H1 (cell line): ENCODE measurements around the gene ASTN1. TPM values are rescaled to one million over a fixed set of nuclear protein-coding genes. Genes with fewer than 3 reads are reported as not detected.

Experiments
- CTCF ChIA-PET: fragments of 300-600 bp; sonication (Branson Sonifier 250); formaldehyde crosslinking; loops from one replicate; lab custom pipeline; 2021; ENCODE audit not compliant: partially characterized antibody; lab: Charles Lee
- POLR2A ChIA-PET: fragments of 300-600 bp; sonication (Branson Sonifier 250); formaldehyde crosslinking; loops from one replicate; lab custom pipeline; 2021; ENCODE audit warnings: inconsistent platforms; ENCODE audit not compliant: partially characterized antibody; lab: Charles Lee
- DNase-seq, 2 experiments: peaks; one replicate each; pipeline versions ENCODE4 v3.0.0 to v3.0.0-alpha.2; 2010 to 2022; ENCODE audit warnings: low spot score in 2 of 2, low read depth in 1 of 2, mixed read lengths in 1 of 2
- FAIRE-seq: peaks from 2 replicates; lab custom pipeline; 2011; peaks lifted over from hg19 to GRCh38; lab: Jason Lieb, UNC
- H2AFZ ChIP-seq: 2 replicates; pipeline ENCODE4 v1.8.1; 2012; ENCODE audit warnings: low read length, inconsistent platforms
- H2AK5ac ChIP-seq: 2 replicates; pipeline ENCODE4 v1.6.1; 2013; ENCODE audit warnings: low read depth, low read length
- H2BK120ac ChIP-seq: replicated peaks from 2 replicates; pipeline ENCODE3; 2013; ENCODE audit warnings: low read depth, low read length, inconsistent platforms
- H2BK12ac ChIP-seq: 2 replicates; pipeline ENCODE4 v1.6.1; 2013; ENCODE audit warnings: low read depth, low read length
- H2BK15ac ChIP-seq: 2 replicates; pipeline ENCODE4 v1.6.1; 2013; ENCODE audit warnings: low read length
- H2BK20ac ChIP-seq: 2 replicates; pipeline ENCODE4 v1.6.1; 2013; ENCODE audit warnings: low read length
- H2BK5ac ChIP-seq: 2 replicates; pipeline ENCODE4 v1.6.1; 2013; ENCODE audit warnings: low read depth, low read length
- H3K14ac ChIP-seq: 2 replicates; pipeline ENCODE4 v1.6.1; 2013; ENCODE audit warnings: inconsistent platforms; ENCODE audit not compliant: insufficient read length
- H3K18ac ChIP-seq: 2 replicates; pipeline ENCODE4 v1.6.1; 2013; ENCODE audit warnings: low read length; ENCODE audit errors: extremely low read depth
- H3K23ac ChIP-seq: 2 replicates; pipeline ENCODE4 v1.6.1; 2013; ENCODE audit warnings: inconsistent platforms; ENCODE audit not compliant: insufficient read length
- H3K23me2 ChIP-seq: 2 replicates; pipeline ENCODE4 v1.6.1; 2013; ENCODE audit warnings: low read depth, low read length
- H3K27ac ChIP-seq: 2 replicates; pipeline ENCODE4 v1.6.1; 2011; ENCODE audit warnings: low read depth, low read length, inconsistent platforms
- H3K27me3 ChIP-seq, 4 experiments: replicated peaks in 1 of 4; 1 replicate in 1 of 4; 2 replicates in 3 of 4; pipeline versions ENCODE4 v1.6.1 to v1.8.1; 2011 to 2013; ENCODE audit warnings: low read length in 3 of 4, mild to moderate bottlenecking in 3 of 4, inconsistent platforms in 2 of 4, mixed read lengths in 2 of 4, moderate library complexity in 1 of 4; ENCODE audit not compliant: control insufficient read depth in 3 of 4, insufficient read depth in 3 of 4; ENCODE audit errors: extremely low read depth in 1 of 4
- H3K36me3 ChIP-seq, 4 experiments: 2 replicates each; pipeline versions ENCODE4 v1.6.1 to v1.8.1; 2011 to 2013; ENCODE audit warnings: mild to moderate bottlenecking in 4 of 4, low read length in 3 of 4, moderate library complexity in 2 of 4, control low read depth in 1 of 4, inconsistent platforms in 1 of 4; ENCODE audit not compliant: insufficient read depth in 4 of 4, control insufficient read depth in 2 of 4
- H3K4ac ChIP-seq: replicated peaks from 2 replicates; pipeline ENCODE3; 2013; ENCODE audit warnings: low read length, low read depth, mixed read lengths, inconsistent platforms; ENCODE audit not compliant: insufficient read length
- H3K4me1 ChIP-seq, 4 experiments: replicated peaks in 1 of 4; 1 replicate in 1 of 4; 2 replicates in 3 of 4; pipeline versions ENCODE4 v1.6.1 to v1.8.1; 2011 to 2013; ENCODE audit warnings: low read length in 3 of 4, inconsistent platforms in 2 of 4, mixed read lengths in 1 of 4; ENCODE audit not compliant: insufficient read depth in 4 of 4, control insufficient read depth in 3 of 4
- H3K4me2 ChIP-seq, 2 experiments: 2 replicates each; pipeline versions ENCODE4 v1.6.1 to v1.8.1; 2011 to 2013; ENCODE audit warnings: low read depth in 2 of 2, low read length in 2 of 2, control low read depth in 1 of 2, inconsistent platforms in 1 of 2, mild to moderate bottlenecking in 1 of 2; ENCODE audit not compliant: insufficient read depth in 1 of 2
- H3K4me3 ChIP-seq, 4 experiments: fragments of 200-600, 300-600 bp in 1 of 4; sonication (generic), shearing (Covaris generic), sonication (Bioruptor Twin) in 1 of 4; 2 replicates each; pipeline versions ENCODE4 v1.5.1 to v1.8.1; 2011 to 2016; ENCODE audit warnings: low read length in 4 of 4, low read depth in 3 of 4, control low read depth in 2 of 4, inconsistent platforms in 2 of 4, mild to moderate bottlenecking in 2 of 4, mixed read lengths in 1 of 4, moderate library complexity in 1 of 4; ENCODE audit not compliant: insufficient read depth in 2 of 4; ENCODE audit errors: extremely low read depth in 1 of 4
- H3K56ac ChIP-seq: replicated peaks from 2 replicates; pipeline ENCODE3; 2013; ENCODE audit warnings: low read depth, mild to moderate bottlenecking, mixed read lengths, low read length, inconsistent platforms; ENCODE audit not compliant: insufficient read length
- H3K79me1 ChIP-seq: 2 replicates; pipeline ENCODE4 v1.6.1; 2013; ENCODE audit warnings: low read depth, low read length, control low read depth
- H3K79me2 ChIP-seq, 2 experiments: 2 replicates each; pipeline versions ENCODE4 v1.6.1 to v1.8.1; 2012 to 2013; ENCODE audit warnings: low read length in 2 of 2, mild to moderate bottlenecking in 2 of 2, inconsistent platforms in 1 of 2; ENCODE audit not compliant: insufficient read depth in 2 of 2, control insufficient read depth in 1 of 2
- H3K9ac ChIP-seq, 4 experiments: replicated peaks in 1 of 4; 1 replicate in 1 of 4; 2 replicates in 3 of 4; pipeline versions ENCODE4 v1.6.1 to v1.8.1; 2011 to 2013; ENCODE audit warnings: low read depth in 3 of 4, low read length in 3 of 4, control low read depth in 2 of 4, mild to moderate bottlenecking in 2 of 4, moderate library complexity in 2 of 4, inconsistent platforms in 1 of 4; ENCODE audit errors: extremely low read depth in 1 of 4
- H3K9me3 ChIP-seq, 2 experiments: 2 replicates each; pipeline versions ENCODE4 v1.6.1 to v1.8.1; 2012 to 2013; ENCODE audit warnings: mild to moderate bottlenecking in 2 of 2, moderate library complexity in 2 of 2, control low read depth in 1 of 2, inconsistent platforms in 1 of 2, low read depth in 1 of 2, low read length in 1 of 2, mixed read lengths in 1 of 2; ENCODE audit not compliant: insufficient read depth in 2 of 2
- H4K20me1 ChIP-seq, 2 experiments: replicated peaks in 1 of 2; 2 replicates each; pipeline versions ENCODE3 to v1.8.1; 2011 to 2013; ENCODE audit warnings: inconsistent platforms in 2 of 2, low read length in 2 of 2, mild to moderate bottlenecking in 1 of 2; ENCODE audit not compliant: insufficient read depth in 2 of 2, control insufficient read depth in 1 of 2
- H4K5ac ChIP-seq: 2 replicates; pipeline ENCODE4 v1.6.1; 2013; ENCODE audit warnings: low read length, low read depth, mixed read lengths, inconsistent platforms; ENCODE audit not compliant: insufficient read length
- H4K8ac ChIP-seq: 2 replicates; pipeline ENCODE4 v1.8.0; 2013; ENCODE audit warnings: mild to moderate bottlenecking, moderate library complexity, low read length, inconsistent platforms; ENCODE audit not compliant: insufficient read depth; ENCODE audit errors: extremely low read depth
- H4K91ac ChIP-seq: replicated peaks from 2 replicates; pipeline ENCODE3; 2013; ENCODE audit warnings: low read length, mixed read lengths, inconsistent platforms; ENCODE audit not compliant: insufficient read length
- ASH2L ChIP-seq: fragments of 200-600, 300-600 bp; sonication (generic); IDR thresholded peaks from one replicate; pipeline ENCODE4 v1.7.1; 2017; ENCODE audit warnings: low read length
- CTBP2 ChIP-seq: IDR thresholded peaks from 2 replicates; pipeline ENCODE4 v1.7.0; 2011; ENCODE audit warnings: borderline replicate concordance, mild to moderate bottlenecking, moderate library complexity, mixed read lengths, low read length; ENCODE audit not compliant: insufficient read depth, insufficient read length
- EP300 ChIP-seq, 2 experiments: IDR thresholded peaks; 1 replicate in 1 of 2; 2 replicates in 1 of 2; pipeline ENCODE4 v1.6.1; 2011 to 2012; ENCODE audit warnings: low read depth in 2 of 2, low read length in 2 of 2, mild to moderate bottlenecking in 2 of 2, borderline replicate concordance in 1 of 2, inconsistent platforms in 1 of 2, moderate library complexity in 1 of 2
- EZH2 ChIP-seq: fragments of 200-600 bp; sonication (generic); IDR thresholded peaks from 2 replicates; pipeline ENCODE4 v1.7.1; 2012; ENCODE audit warnings: low read depth, mild to moderate bottlenecking, moderate library complexity, low read length, inconsistent platforms; ENCODE audit not compliant: severe bottlenecking
- HDAC6 ChIP-seq: IDR thresholded peaks from one replicate; pipeline ENCODE4 v1.7.1; 2012; ENCODE audit warnings: low read depth, mild to moderate bottlenecking, inconsistent platforms, low read length, moderate library complexity
- KDM1A ChIP-seq: fragments of 200-600, 300-600 bp; sonication (generic); IDR thresholded peaks from 2 replicates; pipeline ENCODE4 v1.7.1; 2016; ENCODE audit warnings: mild to moderate bottlenecking, low read length, borderline replicate concordance
- POLR2A ChIP-seq, 2 experiments: IDR thresholded peaks; 1 replicate in 1 of 2; 2 replicates in 1 of 2; pipeline ENCODE4 v1.6.1; 2011; ENCODE audit warnings: low read depth in 2 of 2, low read length in 2 of 2, mild to moderate bottlenecking in 2 of 2; ENCODE audit errors: control extremely low read depth in 1 of 2
- RBBP5 ChIP-seq: IDR thresholded peaks from 2 replicates; pipeline ENCODE4 v1.7.1; 2012; ENCODE audit warnings: low read depth, mild to moderate bottlenecking, inconsistent platforms, low read length, moderate library complexity, borderline replicate concordance
- SRF ChIP-seq: IDR thresholded peaks from 2 replicates; pipeline ENCODE4 v1.6.1; 2011; ENCODE audit warnings: mild to moderate bottlenecking, low read depth, low read length, moderate library complexity
- WGBS, 2 experiments: shearing (Covaris generic) in 1 of 2; methylation state at CpG; one replicate each; pipeline versions ENCODE4 v1.1.6 to v1.1.7; 2013 to 2015; ENCODE audit warnings: low lambda C conversion rate in 2 of 2, mixed read lengths in 2 of 2, inconsistent platforms in 1 of 2, low coverage in 1 of 2, missing lambda C conversion rate in 1 of 2; ENCODE audit not compliant: insufficient replicate concordance in 2 of 2, insufficient coverage in 1 of 2, insufficient read length in 1 of 2; ENCODE audit errors: extremely low coverage in 1 of 2, missing lambda C conversion rate in 1 of 2; 5-methylcytosine and 5-hydroxymethylcytosine counted together
- polyA plus RNA-seq, 7 experiments: library from polyadenylated mRNA; depleted of rRNA in 3 of 7; stranded (reverse) in 5 of 7; unstranded in 2 of 7; fragments of >200 nt in 5 of 7; fragments of 200-250 nt in 2 of 7; gene quantifications; 1 replicate in 5 of 7; 2 replicates in 1 of 7; 4 replicates in 1 of 7; pipeline versions ENCODE4 v1.2.1 to v1.2.3, GENCODE V29; 2011 to 2013; ENCODE audit warnings: missing spikeins in 2 of 7, mixed read lengths in 2 of 7
- total RNA-seq: library from RNA; stranded (reverse); fragmentation: NEBNext Ultra II Directional; extraction: Animal tissue kit (Norgen Biotek cat#: 25700); gene quantifications from 2 replicates; pipeline ENCODE4 v1.2.1, GENCODE V29; 2021
- TF ChIP-seq, protein P1 (sequence below): IDR thresholded peaks from 2 replicates; pipeline ENCODE4 v1.6.1; 2011; ENCODE audit warnings: low read length, improper control_type of control experiment

Gene ASTN1
- total and polyA plus RNA-seq, 2 of the 8 experiments (the other 6 are each of a cell fraction or from before 2014, with no cell fraction given): 2.9 to 4.1 TPM

DNA sequence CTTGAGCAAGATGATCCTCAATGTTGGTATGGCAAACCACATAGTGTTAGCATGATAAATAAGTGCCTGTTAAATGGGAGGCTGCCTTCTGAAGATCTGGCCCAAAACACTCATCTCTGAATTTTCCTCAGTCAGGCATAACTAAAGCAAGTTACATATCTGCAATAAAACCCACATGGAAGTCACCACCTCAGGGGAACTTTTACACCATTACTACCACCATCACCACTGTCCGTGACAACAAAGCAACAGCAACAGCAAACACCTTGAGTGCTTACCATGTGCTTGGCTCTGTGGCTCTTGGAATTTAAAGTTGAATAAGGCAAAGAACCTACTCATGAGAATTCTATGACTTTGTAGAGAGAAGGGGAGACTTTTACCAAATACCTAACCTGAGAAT, 233.0 kb downstream of the ASTN1 start:
- Histone ChIP-seq H3K18ac (no peak overlapping the region), H4K91ac (no peak overlapping the region), H3K9me3 (no peaks in the 10 kb centered on the region), H2BK20ac (no peak overlapping the region), H2BK15ac (no peak overlapping the region), H3K56ac (no peak overlapping the region), H3K4ac (no peak overlapping the region)
- no peak for TF ChIP-seq ASH2L
- no peak for TF ChIP-seq RBBP5
- TF ChIP-seq CTBP2: no peak
- TF ChIP-seq POLR2A (IDR thresholded peaks at IDR 0.05; ENCODE audit: control extremely low read depth in 1 of 2, low read depth in 2 of 2, low read length in 2 of 2): no peak
- TF ChIP-seq, protein P1, sequence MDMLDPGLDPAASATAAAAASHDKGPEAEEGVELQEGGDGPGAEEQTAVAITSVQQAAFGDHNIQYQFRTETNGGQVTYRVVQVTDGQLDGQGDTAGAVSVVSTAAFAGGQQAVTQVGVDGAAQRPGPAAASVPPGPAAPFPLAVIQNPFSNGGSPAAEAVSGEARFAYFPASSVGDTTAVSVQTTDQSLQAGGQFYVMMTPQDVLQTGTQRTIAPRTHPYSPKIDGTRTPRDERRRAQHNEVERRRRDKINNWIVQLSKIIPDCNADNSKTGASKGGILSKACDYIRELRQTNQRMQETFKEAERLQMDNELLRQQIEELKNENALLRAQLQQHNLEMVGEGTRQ: no peak
- TF ChIP-seq HDAC6: no peak
- TF ChIP-seq EZH2: no peak
- no peak for TF ChIP-seq EP300 (IDR thresholded peaks at IDR 0.05; ENCODE audit: borderline replicate concordance in 1 of 2, low read depth in 2 of 2, low read length in 2 of 2)
- no peak for TF ChIP-seq SRF
- no peak for TF ChIP-seq KDM1A
- TF ChIP-seq, all 59 proteins: peak for 0
- Histone ChIP-seq H2BK12ac (no peak overlapping the region), H3K36me3 (no peaks in the 10 kb centered on the region), H2AFZ (no peak overlapping the region), H3K23ac (no peak overlapping the region), H3K79me2 (no peaks in the 10 kb centered on the region), H3K4me3 (no peak overlapping the region), H3K27ac (no peak overlapping the region), H2AK5ac (no peak overlapping the region), H4K5ac (no peak overlapping the region), H3K4me1 (no peaks in the 10 kb centered on the region), H3K14ac (no peak overlapping the region), H3K4me2 (no peak overlapping the region), H2BK5ac (no peak overlapping the region), H3K9ac (no peak overlapping the region), H3K79me1 (no peaks in the 10 kb centered on the region), H2BK120ac (no peak overlapping the region), H3K23me2 (no peaks in the 10 kb centered on the region), H4K20me1 (no peaks in the 10 kb centered on the region), H4K8ac (no peak overlapping the region), H3K27me3 (no peaks in the 10 kb centered on the region)
- WGBS, 2 experiments: 93% methylated on average over 1 of the region's 1 CpG; no CpG with 5 or more reads in 1 of the 2 experiments
- ChIA-PET CTCF (no interaction called here), POLR2A (no interaction called here)
- FAIRE-seq (no peak), DNase-seq (no peak)
